Transverse colon (tissue), 4 donors: ENCODE measurements around the gene ACTRT1. TPM values are rescaled to one million over a fixed set of nuclear protein-coding genes. Genes with fewer than 3 reads are reported as not detected.

Source experiments
- DNase-seq: peaks from one replicate; pipeline ENCODE4 v3.0.0-alpha.2; 2019
- H3K27ac ChIP-seq, 4 donors: fragments of 200-600 bp; sonication (generic); 2 replicates each; pipeline ENCODE4 v1.5.1; 2016 to 2018; ENCODE audit warnings: inconsistent platforms in 4 of 4
- H3K27me3 ChIP-seq: fragments of 200-600 bp; sonication (generic); 2 replicates; pipeline ENCODE4 v1.5.1; 2017; ENCODE audit warnings: inconsistent platforms
- H3K36me3 ChIP-seq, 4 donors: fragments of 200-600 bp; sonication (generic); 2 replicates each; pipeline ENCODE4 v1.5.1; 2017 to 2019; ENCODE audit warnings: inconsistent platforms in 4 of 4
- H3K4me1 ChIP-seq, 4 donors: fragments of 200-600 bp; sonication (generic); 2 replicates each; pipeline ENCODE4 v1.5.1; 2017 to 2020; ENCODE audit warnings: inconsistent platforms in 4 of 4
- H3K4me3 ChIP-seq, 4 donors: fragments of 200-600 bp; sonication (generic); 1 replicate in 1 of 4; 2 replicates in 3 of 4; pipeline versions ENCODE4 v1.5.1 to v1.6.1; 2017 to 2019; ENCODE audit warnings: inconsistent platforms in 4 of 4
- H3K9me3 ChIP-seq, 2 donors: fragments of 200-600 bp; sonication (generic); 2 replicates each; pipeline ENCODE4 v1.5.1; 2017 to 2019; ENCODE audit warnings: inconsistent platforms in 2 of 2
- CTCF ChIP-seq, 5 experiments: fragments of 200-600 bp in 3 of 5; fragments of 450-650 bp in 2 of 5; sonication (generic) in 3 of 5; IDR thresholded peaks; 1 replicate in 2 of 5; 2 replicates in 3 of 5; pipeline ENCODE4 v1.5.1; 2016 to 2017; ENCODE audit warnings: antibody characterized with exemption in 5 of 5, inconsistent platforms in 3 of 5, mild to moderate bottlenecking in 2 of 5, moderate library complexity in 1 of 5
- EP300 ChIP-seq: sonication (generic); formaldehyde crosslinking; IDR thresholded peaks from one replicate; pipeline ENCODE4 v1.6.1; 2017; ENCODE audit warnings: antibody characterized with exemption, low read depth
- POLR2A ChIP-seq: fragments of 450-650 bp; IDR thresholded peaks from one replicate; pipeline ENCODE4 v1.6.1; 2016; ENCODE audit warnings: antibody characterized with exemption, mild to moderate bottlenecking, moderate library complexity
- POLR2AphosphoS5 ChIP-seq, 3 donors: sonication (generic); formaldehyde crosslinking; IDR thresholded peaks; one replicate each; pipeline ENCODE4 v1.6.1; 2016; ENCODE audit warnings: antibody characterized with exemption in 3 of 3
- WGBS, 2 donors: methylation state at CpG; one replicate each; pipeline ENCODE4 v1.1.5; 2018; ENCODE audit warnings: low coverage in 1 of 2; 5-methylcytosine and 5-hydroxymethylcytosine counted together
- in situ Hi-C, 4 donors: fragments of 200-750 bp; cut with MboI; loops; one replicate each; pipeline versions ENCODE4 v1.15.0 to v1.15.1; 2017; ENCODE audit warnings: low sequenced_read_pairs in 3 of 4, low pct_ligation_motif_present in 1 of 4, low pct_unique_long_range_greater_than_20kb in 1 of 4
- intact Hi-C: fragments of 100-400 bp; cut with DNase I; formaldehyde crosslinking; loops from one replicate; pipeline ENCODE4 v1.15.1; 2023; ENCODE audit warnings: low total_unique reads
- total RNA-seq, 4 donors: library from RNA; depleted of rRNA; stranded (reverse); fragments of >200 nt; gene quantifications; one replicate each; pipeline ENCODE4 v1.1.0, GENCODE V29; 2016

ACTRT1 gene
- total RNA-seq, 4 donors from 2014 or later: not detected

GRCh38 chrX:128035318-128035717, 16.9 kb downstream of the ACTRT1 start:
- H3K4me1 ChIP-seq: no peaks in the 10 kb centered on the region
- intact Hi-C loops (no loop called here), in situ Hi-C loops (no loop called here)
- no peak overlapping the region for H3K4me3 ChIP-seq
- H3K36me3 ChIP-seq: no peaks in the 10 kb centered on the region
- H3K9me3 ChIP-seq: no peaks in the 10 kb centered on the region
- H3K27ac ChIP-seq: no peak overlapping the region
- TF ChIP-seq POLR2A: no peak
- no peak for TF ChIP-seq POLR2AphosphoS5 (IDR thresholded peaks at IDR 0.05)
- TF ChIP-seq EP300: no peak
- no peak for TF ChIP-seq CTCF (IDR thresholded peaks at IDR 0.05)
- DNase-seq: no peak
- no peaks in the 10 kb centered on the region for H3K27me3 ChIP-seq

GRCh38 chrX:128021566-128021965, 30.6 kb downstream of the ACTRT1 start:
- Histone ChIP-seq H3K9me3 (no peaks in the 10 kb centered on the region), H3K4me3 (no peak overlapping the region), H3K4me1 (no peaks in the 10 kb centered on the region), H3K36me3 (no peaks in the 10 kb centered on the region), H3K27ac (no peak overlapping the region), H3K27me3 (no peaks in the 10 kb centered on the region)
- intact Hi-C loops (no loop called here), in situ Hi-C loops (no loop called here)
- no peak for DNase-seq
- WGBS, 2 donors: 72 to 88% methylated on average over 1 of the region's 1 CpG
- no peak for TF ChIP-seq POLR2A
- no peak for TF ChIP-seq CTCF (IDR thresholded peaks at IDR 0.05)
- TF ChIP-seq POLR2AphosphoS5 (IDR thresholded peaks at IDR 0.05): no peak
- TF ChIP-seq EP300: no peak

- TF ChIP-seq CTCF (IDR thresholded peaks at IDR 0.05): no peak
- no peak for TF ChIP-seq POLR2A
- no peak for TF ChIP-seq EP300
- no peak for TF ChIP-seq POLR2AphosphoS5 (IDR thresholded peaks at IDR 0.05)
- WGBS, 2 donors: 14% methylated on average over 2 of the region's 2 CpGs; no CpG with 5 or more reads in 1 of the 2 donors
- DNase-seq: no peak
- Histone ChIP-seq H3K4me1 (no peaks in the 10 kb centered on the region), H3K36me3 (no peaks in the 10 kb centered on the region), H3K27me3 (no peaks in the 10 kb centered on the region), H3K4me3 (no peak overlapping the region), H3K27ac (no peak overlapping the region), H3K9me3 (no peaks in the 10 kb centered on the region)
- in situ Hi-C loops: no loop called here
- intact Hi-C loops: no loop called here
Observed at GRCh38 chrX:128020701-128021100, 31.5 kb downstream of the ACTRT1 start.

GRCh38 chrX:128019218-128019617, 33.0 kb downstream of the ACTRT1 start:
- Histone ChIP-seq H3K9me3 (no peaks in the 10 kb centered on the region), H3K27me3 (no peaks in the 10 kb centered on the region), H3K36me3 (no peaks in the 10 kb centered on the region), H3K4me1 (no peaks in the 10 kb centered on the region), H3K4me3 (no peak overlapping the region), H3K27ac (no peak overlapping the region)
- intact Hi-C loops: no loop called here
- TF ChIP-seq POLR2AphosphoS5 (IDR thresholded peaks at IDR 0.05) (no peak), CTCF (IDR thresholded peaks at IDR 0.05) (no peak)
- in situ Hi-C loops: no loop called here
- no peak for DNase-seq
- WGBS, 2 donors: 65 to 80% methylated on average over 1 to 2 of the region's 2 CpGs
